ENCODE data around the gene GRID2.

The GRID2 gene

DNA sequence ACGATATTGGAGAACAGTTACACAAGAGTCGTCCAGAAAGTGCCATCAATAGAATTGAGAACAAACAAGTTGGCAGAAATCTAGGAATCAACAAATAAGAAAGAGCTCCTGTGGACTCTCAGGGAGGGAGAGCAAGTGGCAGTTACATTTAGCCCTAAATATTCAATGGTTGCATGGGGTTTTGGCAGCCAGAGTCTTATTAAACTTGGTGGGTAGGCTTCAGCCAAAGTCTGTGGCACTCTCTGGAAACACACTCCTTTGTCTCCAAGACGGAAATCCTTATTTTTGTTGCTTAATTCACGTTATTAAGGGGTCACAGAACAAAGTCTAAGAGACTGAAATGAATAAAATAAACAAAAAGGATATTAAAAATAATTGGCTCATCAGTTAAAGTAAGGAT is 782.6 kb downstream of the GRID2 start:
- DNase-seq (ENCODE audit: low spot score): no peak

DNA sequence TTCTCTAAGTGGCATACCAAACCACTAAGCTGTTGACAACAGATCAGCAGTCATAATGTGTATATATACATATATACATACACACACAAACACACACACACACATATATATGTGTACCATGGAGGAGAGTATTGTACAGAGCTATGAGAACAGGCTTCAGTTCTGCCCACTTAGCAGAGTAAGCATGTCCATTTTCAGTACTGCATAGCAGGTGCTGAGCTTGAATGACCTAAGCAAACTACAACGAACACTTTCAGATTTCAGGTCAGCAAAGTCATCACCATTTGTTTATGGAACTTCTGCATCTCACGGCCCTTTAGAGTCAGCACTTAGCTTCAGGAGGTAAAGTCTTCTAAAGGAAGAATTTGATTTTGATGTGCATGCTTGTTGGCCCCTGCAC is 789.0 kb downstream of the GRID2 start:
- no peak for DNase-seq (ENCODE audit: low spot score)

DNA sequence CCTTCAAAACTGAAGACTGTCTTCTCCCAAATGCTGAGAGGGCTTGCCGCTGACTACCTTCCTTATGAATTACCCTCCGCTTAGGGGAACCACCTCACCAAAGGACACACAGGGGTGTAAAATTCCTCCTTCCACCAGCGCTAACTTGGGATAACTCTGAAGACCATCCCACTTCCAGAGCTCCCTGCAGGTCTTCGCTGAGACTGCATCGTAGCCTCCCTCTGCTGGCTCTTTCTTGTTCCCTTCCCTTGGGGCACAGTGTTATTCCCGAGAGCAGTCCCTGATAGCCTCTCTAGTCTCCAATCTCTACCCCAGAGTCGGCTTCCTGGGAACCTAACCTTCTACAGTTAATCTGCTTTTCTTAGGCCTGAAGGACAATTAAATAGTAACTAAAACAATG is 799.3 kb downstream of the GRID2 start:
- peak; percentile 13 for DNase-seq (ENCODE audit: low spot score)

DNA sequence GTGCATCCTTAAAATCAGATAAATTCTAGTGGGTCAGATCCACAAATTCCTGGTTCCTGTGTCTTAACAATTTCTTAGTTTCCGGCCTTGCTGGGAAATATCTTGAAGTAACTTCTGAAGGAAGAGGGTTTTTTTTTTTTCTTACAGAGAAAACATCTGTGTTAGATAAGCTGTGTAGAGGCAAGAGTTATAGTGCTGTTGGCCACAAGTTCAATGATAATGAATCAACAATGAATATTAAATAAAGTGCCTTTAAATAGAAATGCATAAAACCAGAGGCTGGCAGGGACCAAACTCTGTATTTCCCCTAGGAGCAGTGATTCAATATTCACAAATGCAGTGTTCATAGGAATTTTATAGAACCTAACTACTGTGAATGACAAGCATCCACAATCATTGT is 812.9 kb downstream of the GRID2 start:
- DNase-seq (ENCODE audit: low spot score): no peak

DNA sequence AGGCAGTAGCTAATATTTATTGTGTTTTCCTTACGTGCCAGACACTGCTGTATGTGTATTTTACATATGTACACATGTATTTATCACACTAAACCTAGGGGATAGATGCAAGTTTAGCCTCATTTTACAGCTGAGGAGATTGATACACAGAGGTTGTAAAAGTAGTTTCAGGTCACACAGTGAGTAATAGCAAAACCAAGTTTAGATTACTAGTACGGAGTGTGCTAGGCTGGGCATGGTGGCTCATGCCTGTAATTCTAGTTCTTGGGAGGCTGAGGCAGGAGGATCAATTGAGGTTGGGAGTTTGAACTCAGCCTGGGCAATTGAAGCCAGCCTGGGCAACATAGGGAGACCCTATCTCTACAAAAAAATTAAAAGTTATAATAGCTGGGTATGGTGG is 823.7 kb downstream of the GRID2 start:
- DNase-seq (ENCODE audit: low spot score): no peak

DNA sequence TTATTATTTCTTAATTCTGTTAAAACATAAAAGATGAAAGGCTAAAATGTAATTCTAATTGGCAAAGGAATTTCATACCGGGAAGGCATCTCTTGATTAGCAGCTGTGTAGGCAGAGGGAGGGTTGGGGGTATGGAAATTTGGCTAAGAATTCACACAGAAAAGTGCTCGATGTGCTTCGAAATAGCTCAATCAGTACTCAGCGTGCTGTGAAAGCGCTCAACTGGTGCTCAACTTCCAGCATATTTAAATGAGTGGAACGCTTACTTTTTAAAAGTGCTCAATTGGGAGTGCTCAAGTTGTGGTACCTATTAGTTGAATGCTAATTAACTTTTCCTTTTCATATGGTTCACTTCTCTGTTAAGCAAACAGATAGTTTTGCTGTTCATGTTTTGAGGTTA is 828.9 kb downstream of the GRID2 start:
- DNase-seq (ENCODE audit: low spot score): no peak

DNA sequence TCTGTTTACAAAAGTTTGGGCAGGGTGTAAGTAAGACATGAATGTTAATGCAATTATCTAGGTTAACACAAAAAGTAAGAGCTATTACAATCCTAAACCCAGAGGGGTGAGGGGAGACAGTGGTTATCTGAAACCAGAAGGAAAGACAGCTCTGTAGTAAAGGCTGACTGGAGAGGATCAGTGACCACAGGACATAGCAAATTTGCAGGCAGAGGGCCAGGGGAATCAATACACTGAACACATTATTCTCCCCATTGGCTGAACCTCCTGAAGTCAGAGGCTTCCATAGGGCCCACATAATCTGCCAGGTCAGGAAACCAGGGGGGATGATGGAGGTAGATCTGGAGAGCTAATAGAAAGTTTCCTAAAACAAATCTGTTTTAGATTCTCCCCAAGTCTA is 835.4 kb downstream of the GRID2 start:
- no peak for DNase-seq (ENCODE audit: low spot score)

DNA sequence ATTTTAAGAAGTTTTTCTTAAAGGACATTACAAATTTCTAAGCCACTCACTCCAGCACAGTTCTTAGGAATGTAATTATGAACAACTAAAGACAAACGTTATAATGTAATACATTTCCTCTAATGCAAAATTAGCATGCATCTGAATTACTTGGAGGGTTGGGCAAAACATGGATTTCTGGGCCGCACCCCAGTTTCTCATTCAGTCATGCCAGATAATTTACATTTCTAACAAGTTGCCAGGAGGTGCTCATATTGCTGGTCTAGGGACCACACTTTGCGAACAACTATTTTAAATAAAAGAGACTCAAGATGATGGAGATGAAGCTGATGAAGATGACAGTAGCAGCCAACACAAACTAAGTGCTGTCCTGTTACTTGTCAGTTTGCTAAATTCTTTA is 840.1 kb downstream of the GRID2 start:
- DNase-seq (ENCODE audit: low spot score): no peak

DNA sequence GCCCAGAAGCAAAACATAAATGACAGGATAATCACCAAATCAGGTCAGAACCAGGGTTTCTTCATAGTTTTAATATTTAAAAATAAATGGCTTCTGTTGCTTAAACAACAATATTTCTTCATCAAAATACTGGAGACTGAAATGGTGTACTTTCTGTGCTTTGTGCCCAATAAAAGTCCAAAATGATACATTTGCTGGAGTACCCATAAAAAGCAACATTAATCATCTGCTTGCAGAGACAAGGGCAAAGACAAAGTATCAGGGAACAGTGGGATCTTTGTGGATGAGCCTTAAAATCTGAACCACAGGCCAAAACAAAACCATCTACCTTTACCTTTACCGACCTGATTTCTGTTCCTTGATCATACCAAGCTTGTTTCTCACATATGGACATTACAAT is 840.9 kb downstream of the GRID2 start:
- no peak for DNase-seq (ENCODE audit: low spot score)

DNA sequence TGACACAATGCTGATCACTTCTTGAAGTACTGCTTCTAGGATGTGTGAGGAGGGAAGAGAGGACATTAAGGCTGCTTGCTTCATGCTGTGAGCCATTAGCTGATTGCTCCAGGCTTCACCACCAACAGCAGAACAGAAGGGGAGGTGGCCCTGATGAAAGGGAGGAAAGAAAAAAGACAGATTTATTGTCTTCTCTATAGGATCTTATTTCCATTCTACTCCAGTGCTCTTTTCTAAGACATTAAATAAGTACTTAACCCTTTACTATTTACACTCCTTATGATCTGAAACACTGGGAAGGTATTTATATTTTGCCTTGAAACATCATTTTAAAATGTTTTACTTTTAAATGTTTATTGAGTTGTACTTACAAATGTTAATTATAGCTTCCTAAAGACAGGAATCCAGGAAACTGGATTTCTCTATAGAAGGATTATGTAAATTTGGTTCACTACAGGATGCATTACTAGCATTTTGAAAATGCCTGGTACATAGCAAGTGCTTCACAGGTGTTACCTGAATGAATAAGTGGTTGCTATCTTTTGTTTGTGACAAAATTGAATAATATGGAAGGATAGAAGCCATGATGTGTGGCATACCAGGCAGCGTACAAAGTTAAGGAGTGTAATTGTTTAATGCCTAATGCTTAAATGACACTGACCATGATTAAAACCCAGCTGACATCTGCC is 843.9 kb downstream of the GRID2 start:
- no peak for DNase-seq (ENCODE audit: low spot score)

DNA sequence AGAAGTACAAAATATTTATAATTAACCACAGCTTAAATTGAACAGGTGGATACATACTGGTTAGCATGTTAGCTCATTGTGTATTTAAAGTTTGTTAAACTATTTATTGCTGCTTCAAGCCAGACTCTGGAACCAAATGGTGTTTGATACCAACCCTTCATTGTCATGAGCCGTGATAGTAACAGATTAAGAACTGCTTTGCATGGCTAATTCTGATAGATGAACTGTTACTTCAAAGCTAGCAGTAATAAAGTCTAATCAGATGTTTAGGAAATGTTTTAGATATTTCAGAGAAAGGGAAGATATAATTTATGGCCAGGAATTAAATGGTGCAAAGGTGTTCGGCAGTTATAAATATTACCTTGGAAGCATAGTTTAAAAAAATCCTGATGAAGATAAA is 848.7 kb downstream of the GRID2 start:
- DNase-seq (ENCODE audit: low spot score): no peak

DNA sequence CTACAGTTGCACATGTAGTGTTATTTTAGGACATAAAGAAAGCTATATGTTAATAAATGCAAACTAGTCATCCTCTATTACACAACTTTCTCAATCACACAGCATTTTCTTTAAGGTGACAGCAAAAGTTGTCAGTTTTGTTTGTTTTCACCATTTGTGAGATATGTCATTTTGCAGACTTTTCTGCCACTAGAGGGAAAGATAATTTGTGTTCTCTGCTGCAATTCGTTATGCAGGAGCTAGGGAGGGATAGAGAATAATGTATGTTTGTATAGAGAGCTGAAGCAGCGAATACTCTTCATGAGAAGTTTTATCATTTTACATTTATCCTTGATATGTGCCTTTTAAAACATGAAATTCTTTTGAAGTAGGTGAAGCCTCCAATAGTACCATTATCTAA is 854.2 kb downstream of the GRID2 start:
- DNase-seq (ENCODE audit: low spot score): no peak

DNA sequence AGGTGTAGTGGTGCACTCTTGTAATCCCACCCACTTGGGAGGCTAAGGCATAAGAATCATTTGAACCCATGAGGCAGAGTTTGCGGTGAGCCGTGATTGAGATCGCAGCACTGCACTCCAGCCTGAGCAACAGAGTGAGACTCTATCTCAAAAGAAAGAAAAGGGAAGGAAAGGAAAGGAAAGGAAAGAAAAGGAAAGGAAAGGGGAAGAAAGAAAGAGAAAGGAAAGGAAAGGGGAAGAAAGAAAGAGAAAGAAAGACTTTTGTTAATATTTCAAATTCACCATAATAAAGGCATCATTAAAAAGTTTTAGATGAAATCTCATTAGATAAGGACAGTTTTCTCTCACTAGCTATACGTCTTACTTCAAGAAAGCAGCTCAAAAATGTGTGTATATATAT is 864.3 kb downstream of the GRID2 start:
- DNase-seq (ENCODE audit: low spot score): no peak

DNA sequence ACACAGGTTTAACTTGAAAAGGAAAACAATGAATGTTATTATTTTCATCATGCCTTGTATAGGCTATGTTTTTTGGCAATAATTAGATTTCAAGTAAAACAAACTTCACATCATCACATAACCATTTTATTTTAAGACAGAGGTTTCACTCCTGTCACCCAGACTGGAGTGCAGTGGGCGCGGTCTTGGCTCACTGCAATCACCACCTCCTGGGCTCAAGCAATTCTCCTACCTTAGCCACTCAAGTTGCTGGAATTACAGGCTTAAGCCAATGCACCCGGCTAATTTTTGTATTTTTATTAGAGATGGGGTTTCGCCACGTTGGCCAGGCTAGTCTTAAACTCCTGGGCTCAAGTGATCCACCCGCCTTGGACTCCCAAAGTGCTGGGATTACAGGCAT is 866.2 kb downstream of the GRID2 start:
- no peak for DNase-seq (ENCODE audit: low spot score)

DNA sequence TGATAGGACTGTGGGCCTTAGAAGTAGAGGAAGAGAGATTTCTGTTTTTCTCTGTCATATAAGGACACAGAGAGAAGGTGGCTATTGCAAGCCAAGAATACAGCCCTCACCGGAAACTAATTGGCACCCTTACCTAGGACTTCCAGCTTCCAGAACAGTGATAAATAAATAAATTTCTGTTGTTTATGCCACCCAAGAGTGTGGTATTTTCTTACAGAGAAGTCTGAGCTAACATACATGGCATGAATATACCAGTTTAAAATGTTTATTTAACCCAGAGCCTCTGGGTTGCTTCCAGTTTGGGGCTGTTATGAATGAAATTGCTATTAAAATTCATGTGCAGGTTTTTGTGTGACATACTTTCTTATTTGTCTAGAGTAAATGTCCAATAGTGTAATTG is 870.8 kb downstream of the GRID2 start:
- DNase-seq (ENCODE audit: low spot score): no peak

DNA sequence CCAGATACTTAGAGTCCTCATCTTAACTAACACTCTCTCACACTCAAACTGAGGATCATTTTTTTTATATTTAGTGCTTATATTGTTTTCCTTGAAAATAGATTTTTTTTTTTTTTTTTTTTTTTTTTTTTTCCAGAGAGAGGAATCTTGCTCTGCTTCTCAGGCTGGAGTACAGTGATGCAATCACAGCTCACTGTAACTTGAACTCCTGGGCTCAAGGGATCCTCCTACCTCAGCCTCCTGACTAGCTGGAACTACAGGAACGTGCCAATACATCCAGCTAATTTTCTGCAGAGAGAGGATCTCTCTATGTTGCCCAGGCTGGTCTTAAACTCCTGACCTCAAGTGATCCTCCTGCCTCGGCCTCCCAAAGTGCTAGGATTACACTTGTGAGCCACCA is 874.5 kb downstream of the GRID2 start:
- DNase-seq (ENCODE audit: low spot score): no peak

DNA sequence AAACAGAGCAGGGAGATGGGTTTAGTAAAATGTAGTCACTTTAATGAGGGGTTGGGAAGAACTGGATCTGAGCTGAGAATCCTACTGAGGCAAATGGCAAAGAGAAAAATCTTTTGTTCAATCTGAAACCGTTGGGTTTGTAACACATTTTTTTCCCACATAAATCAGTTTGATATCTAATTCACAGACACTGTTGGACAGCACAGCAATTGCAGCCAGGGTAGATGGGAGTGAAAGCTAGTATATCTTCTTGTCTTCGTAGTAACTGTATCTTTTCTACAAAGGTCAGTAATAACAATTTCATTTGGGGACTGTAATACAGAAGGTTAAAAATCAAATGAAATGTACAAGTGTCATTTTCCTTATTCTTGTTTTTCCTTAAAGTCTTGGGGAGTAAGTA is 875.3 kb downstream of the GRID2 start:
- DNase-seq (ENCODE audit: low spot score): no peak

DNA sequence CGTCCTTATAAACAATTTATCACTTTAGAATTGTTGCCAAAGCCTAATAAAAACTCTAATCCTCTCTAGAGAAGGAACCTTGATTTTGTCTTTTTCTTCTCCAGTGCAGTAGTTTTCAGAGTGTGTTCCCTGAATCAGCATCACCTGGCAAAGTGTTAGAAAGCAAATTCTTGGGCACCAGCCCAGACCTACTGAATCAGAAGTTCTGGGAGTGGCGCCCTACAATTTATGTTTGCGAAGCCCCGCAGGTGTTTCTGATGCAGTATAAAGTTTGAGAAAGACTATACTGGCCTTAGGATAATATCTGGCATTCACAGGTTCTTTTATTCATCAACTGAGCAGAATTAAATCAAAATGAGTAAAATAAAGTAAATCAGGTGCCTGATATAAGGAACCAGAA is 879.0 kb downstream of the GRID2 start:
- DNase-seq (ENCODE audit: low spot score): no peak

DNA sequence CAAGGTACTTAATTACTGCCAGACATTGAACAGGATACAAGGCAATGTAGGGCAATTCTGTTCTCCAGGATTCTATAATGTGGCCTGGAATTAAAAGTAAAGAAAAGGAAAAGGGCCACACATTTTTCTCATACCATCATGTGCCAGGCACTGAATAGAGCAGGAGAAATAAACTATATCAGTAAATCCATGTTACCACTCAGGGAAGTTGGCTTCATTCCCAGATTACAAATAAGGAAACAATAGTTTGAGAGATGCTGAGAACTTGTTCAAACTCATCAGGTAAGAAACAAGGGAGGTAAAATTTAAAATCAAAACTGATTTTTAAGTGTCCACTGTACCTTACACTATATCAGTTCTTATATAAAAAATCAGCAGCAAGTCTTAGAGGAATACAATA is 879.8 kb downstream of the GRID2 start:
- no peak for DNase-seq (ENCODE audit: low spot score)

DNA sequence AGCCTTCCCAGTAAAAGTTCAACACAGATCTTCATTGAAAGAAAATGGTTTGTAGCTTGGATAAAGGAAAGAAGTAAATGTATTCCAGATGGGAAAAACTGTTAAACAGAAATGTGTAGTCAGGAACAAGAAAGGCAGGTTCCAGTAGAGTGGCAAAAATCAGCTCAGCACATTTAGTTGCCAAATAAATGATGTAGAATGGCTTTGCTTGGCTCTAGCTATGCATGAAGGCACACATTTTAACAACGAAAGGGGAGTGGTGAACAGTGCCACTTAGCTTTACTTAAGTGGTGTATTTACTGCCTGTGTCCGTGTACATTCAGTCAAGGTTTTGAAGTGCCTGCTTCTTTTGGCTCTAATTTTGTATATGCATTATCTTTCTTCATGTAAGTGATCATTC is 880.3 kb downstream of the GRID2 start:
- no peak for DNase-seq (ENCODE audit: low spot score)

DNA sequence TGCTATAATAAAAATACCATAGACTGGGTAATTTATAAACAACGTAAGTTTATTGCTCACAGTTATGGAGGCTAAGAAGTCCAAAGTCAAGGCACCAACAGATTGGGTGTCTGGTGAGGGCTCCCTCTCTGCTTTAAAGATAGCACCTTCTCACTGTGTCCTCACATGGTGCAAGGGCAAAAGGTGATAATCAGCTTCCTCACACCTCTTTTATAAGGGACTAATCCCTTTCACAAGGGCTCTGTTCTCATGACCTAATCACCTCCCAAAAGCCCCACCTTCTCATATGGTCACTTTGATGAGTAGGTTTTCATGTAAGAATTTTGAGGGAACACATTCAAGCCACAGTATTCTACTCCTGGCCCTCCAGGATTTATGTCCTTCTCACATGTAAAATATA is 883.1 kb downstream of the GRID2 start:
- no peak for DNase-seq (ENCODE audit: low spot score)

DNA sequence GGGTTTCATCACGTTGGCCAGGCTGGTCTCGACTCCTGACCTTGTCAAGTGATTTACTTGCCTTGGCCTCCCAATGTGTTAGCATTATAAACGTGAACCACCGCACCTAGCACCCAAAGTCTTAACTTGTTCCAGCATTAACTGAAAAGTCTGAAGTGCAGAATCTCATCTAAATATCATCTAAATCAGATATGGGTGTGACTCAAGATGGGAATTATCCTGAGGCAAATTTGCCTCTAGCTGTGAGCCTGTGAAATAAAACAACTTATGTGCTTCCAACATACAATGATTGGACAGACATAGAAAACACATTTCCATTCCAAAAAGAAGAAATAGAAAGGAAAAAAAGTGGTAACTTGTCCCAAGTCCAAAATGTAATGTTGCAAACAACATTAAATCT is 883.7 kb downstream of the GRID2 start:
- DNase-seq (ENCODE audit: low spot score): no peak

DNA sequence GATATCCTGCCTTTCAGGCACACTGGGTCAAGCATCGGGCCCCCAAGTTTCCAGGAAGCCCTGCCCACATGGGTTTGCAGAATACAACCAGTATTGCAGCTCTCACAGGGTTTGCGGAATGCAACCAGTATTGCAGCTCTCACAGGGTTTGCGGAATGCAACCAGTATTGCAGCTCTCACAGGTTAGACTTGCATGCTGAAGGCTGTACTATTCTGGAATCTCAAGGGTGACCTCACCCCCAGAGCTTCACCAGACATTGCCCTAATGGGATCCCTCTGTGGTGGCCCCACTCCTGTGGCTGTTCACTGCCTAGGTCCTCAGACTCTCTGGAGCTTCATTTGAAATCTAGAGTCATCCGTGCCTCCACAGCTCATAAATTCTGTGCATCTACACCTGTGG is 884.1 kb downstream of the GRID2 start:
- DNase-seq (ENCODE audit: low spot score): no peak

DNA sequence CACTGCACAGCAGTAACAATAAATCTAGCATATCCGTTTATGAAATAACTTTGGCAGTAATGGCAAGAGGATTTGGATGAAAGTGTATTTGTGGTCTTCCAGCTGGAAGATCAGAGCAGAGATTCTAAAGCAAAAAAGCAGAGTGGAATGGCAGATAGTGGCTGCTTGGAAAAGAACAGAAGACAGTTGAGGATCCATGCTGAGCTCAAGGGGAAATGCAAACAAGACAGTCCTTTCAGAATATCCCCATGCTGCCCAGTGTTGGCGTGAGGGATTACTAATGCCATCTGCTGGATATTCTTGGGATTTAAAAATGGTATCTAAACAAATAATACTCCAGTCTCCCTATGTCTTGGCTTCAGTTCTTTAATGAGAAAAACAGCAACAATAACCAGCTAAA is 895.7 kb downstream of the GRID2 start:
- peak; percentile 69 for DNase-seq (ENCODE audit: low spot score)
